Measurements from ENCODE around the gene TMSB4X. TPM values are rescaled to one million over a fixed set of nuclear protein-coding genes. Genes with fewer than 3 reads are reported as not detected.
"Not testable (repeated sequence)": the region's sequence is repeated elsewhere in the genome, so short reads cannot be mapped to it uniquely, and the experiment has no call there.

Gene TMSB4X
- total and polyA plus RNA-seq, 2 experiments from 2014 or later, result 144 to 543 TPM

DNA sequence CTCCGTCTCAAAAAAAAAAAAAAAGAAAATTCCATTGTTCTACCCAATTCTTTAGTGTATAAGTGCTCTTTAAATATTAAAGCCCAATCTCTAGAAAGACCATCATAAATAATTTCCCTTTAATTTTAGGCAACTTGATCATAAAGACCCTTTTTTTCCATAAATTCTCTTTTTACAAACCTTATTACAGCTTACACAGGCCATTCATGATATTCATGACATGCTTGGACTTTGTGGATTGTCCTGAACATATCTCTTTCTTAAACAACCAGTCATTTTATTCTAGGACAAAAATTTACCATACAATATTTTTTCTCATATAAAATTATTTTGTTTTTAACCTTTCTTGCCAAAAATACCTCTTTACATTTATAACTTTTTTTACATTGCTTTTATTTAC, 38.0 kb upstream of the TMSB4X start:
- TF ChIP-seq, protein P1, sequence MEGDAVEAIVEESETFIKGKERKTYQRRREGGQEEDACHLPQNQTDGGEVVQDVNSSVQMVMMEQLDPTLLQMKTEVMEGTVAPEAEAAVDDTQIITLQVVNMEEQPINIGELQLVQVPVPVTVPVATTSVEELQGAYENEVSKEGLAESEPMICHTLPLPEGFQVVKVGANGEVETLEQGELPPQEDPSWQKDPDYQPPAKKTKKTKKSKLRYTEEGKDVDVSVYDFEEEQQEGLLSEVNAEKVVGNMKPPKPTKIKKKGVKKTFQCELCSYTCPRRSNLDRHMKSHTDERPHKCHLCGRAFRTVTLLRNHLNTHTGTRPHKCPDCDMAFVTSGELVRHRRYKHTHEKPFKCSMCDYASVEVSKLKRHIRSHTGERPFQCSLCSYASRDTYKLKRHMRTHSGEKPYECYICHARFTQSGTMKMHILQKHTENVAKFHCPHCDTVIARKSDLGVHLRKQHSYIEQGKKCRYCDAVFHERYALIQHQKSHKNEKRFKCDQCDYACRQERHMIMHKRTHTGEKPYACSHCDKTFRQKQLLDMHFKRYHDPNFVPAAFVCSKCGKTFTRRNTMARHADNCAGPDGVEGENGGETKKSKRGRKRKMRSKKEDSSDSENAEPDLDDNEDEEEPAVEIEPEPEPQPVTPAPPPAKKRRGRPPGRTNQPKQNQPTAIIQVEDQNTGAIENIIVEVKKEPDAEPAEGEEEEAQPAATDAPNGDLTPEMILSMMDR (IDR thresholded peaks at IDR 0.05; ENCODE audit: low read depth, low read length), result no peak
- no peak overlapping the region for H3K27ac ChIP-seq
- H3K27me3 ChIP-seq, result no peaks in the 10 kb centered on the region
- DNase-seq (ENCODE audit: low read depth in 1 of 2, low spot score in 1 of 2), result no peak
- no peak overlapping the region for H3K4me3 ChIP-seq
- peaks cover 4% of the 10 kb centered on the region for H3K9me3 ChIP-seq (ENCODE audit: low read depth)
- no peaks in the 10 kb centered on the region for H3K36me3 ChIP-seq
- no peaks in the 10 kb centered on the region for H3K4me1 ChIP-seq (ENCODE audit: low read depth)

- H3K9me3 ChIP-seq (ENCODE audit: low read depth); H3K36me3 ChIP-seq; DNase-seq (ENCODE audit: low read depth in 1 of 2, low spot score in 1 of 2); H3K4me1 ChIP-seq (ENCODE audit: low read depth); H3K4me3 ChIP-seq; H3K27ac ChIP-seq; H3K27me3 ChIP-seq: not testable (repeated sequence)
These were observed 34.4 kb upstream of the TMSB4X start for GRCh38 chrX:12940471-12940870.

GRCh38 chrX:12943592-12943991, 31.3 kb upstream of the TMSB4X start:
- H3K4me1 ChIP-seq (ENCODE audit: low read depth); H3K27ac ChIP-seq; H3K27me3 ChIP-seq; DNase-seq (ENCODE audit: low read depth in 1 of 2, low spot score in 1 of 2); H3K4me3 ChIP-seq; H3K9me3 ChIP-seq (ENCODE audit: low read depth); H3K36me3 ChIP-seq: not testable (repeated sequence)

- not testable (repeated sequence) for H3K4me1 ChIP-seq (ENCODE audit: low read depth); H3K36me3 ChIP-seq; DNase-seq (ENCODE audit: low read depth in 1 of 2, low spot score in 1 of 2); H3K27me3 ChIP-seq; H3K9me3 ChIP-seq (ENCODE audit: low read depth); H3K4me3 ChIP-seq; H3K27ac ChIP-seq
These were observed 30.5 kb upstream of the TMSB4X start for GRCh38 chrX:12944452-12944851.

- no peaks in the 10 kb centered on the region for H3K9me3 ChIP-seq (ENCODE audit: low read depth)
- H3K4me1 ChIP-seq (ENCODE audit: low read depth), result no peaks in the 10 kb centered on the region
- DNase-seq (ENCODE audit: low read depth in 1 of 2, low spot score in 1 of 2), result no peak
- TF ChIP-seq, protein P1 (IDR thresholded peaks at IDR 0.05; ENCODE audit: low read depth, low read length), result no peak
- H3K36me3 ChIP-seq, result no peaks in the 10 kb centered on the region
- no peak overlapping the region for H3K4me3 ChIP-seq
- H3K27ac ChIP-seq, result no peak overlapping the region
- H3K27me3 ChIP-seq, result no peaks in the 10 kb centered on the region
These were observed 29.4 kb upstream of the TMSB4X start for GRCh38 chrX:12945494-12945893.

- no peaks in the 10 kb centered on the region for H3K27me3 ChIP-seq
- TF ChIP-seq, protein P1 (IDR thresholded peaks at IDR 0.05; ENCODE audit: low read depth, low read length), result no peak
- DNase-seq (ENCODE audit: low read depth in 1 of 2, low spot score in 1 of 2), result no peak
- H3K36me3 ChIP-seq, result no peaks in the 10 kb centered on the region
- no peaks in the 10 kb centered on the region for H3K9me3 ChIP-seq (ENCODE audit: low read depth)
- no peak overlapping the region for H3K4me3 ChIP-seq
- no peaks in the 10 kb centered on the region for H3K4me1 ChIP-seq (ENCODE audit: low read depth)
- no peak overlapping the region for H3K27ac ChIP-seq
These were observed 28.5 kb upstream of the TMSB4X start for GRCh38 chrX:12946406-12946805.

DNA sequence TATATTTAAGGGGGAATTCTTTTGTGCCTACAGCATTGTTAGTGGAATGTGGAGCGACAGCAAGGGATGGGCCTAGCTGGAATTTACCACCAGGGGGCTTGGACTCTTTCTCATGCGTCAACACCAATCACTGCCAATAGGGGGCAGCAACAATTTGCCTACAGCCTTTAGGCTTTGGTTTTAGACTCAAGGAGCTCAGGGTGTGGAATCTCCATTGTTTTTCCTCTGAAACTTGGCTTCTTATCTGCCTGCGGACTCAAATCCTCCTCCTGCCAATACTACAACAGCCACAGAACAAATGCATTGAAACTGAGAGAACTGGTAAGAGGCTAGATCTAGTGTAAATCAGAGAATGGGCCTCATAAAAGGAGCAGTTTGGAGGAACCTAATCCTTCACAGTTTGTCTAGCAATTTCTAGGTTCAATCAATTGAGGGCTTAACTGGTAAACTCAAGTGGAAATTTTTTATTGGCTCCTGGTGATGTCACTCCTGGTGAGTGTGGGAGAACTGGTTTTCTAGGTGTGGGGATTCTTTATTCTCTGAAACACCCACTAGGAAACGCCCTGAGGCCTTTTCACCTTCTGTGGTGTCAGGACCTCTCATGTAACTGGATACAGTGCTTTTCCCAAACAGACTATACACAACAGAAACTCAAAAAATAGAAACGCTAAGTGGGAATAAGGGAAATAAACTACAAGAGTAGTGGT, 27.9 kb upstream of the TMSB4X start:
- H3K4me1 ChIP-seq (ENCODE audit: low read depth), result no peaks in the 10 kb centered on the region
- no peaks in the 10 kb centered on the region for H3K9me3 ChIP-seq (ENCODE audit: low read depth)
- H3K27ac ChIP-seq, result no peak overlapping the region
- no peak overlapping the region for H3K4me3 ChIP-seq
- H3K27me3 ChIP-seq, result no peaks in the 10 kb centered on the region
- peak; percentile 69 to 92 for DNase-seq (ENCODE audit: low read depth in 1 of 2, low spot score in 1 of 2)
- H3K36me3 ChIP-seq, result no peaks in the 10 kb centered on the region
- TF ChIP-seq, protein P1 (IDR thresholded peaks at IDR 0.05; ENCODE audit: low read depth, low read length), result peak; percentile 93

Data from cardiac muscle cell (in vitro differentiated cells and primary cell).